Stimulated activated CD8-positive, alpha-beta memory T cell treated with anti-CD3 and anti-CD28 coated beads, Interleukin-12 subunit alpha, Interleukin-12 subunit beta, amount 100 ng/mL, for 24 hours (primary cell): ENCODE measurements around the gene OR3A3.

Source experiments
- DNase-seq: peaks from one replicate; pipeline ENCODE4 v3.0.0-alpha.2; 2020; ENCODE audit errors: extremely low read depth

OR3A3 gene

GRCh38 chr17:3472137-3472536, 61.0 kb downstream of the OR3A3 start:
- DNase-seq = no peak
